ENCODE measurements around the gene LSM7. TPM values are rescaled to one million over a fixed set of nuclear protein-coding genes. Genes with fewer than 3 reads are reported as not detected.
A peak's percentile ranks its signal among the peaks of the same experiment; 100 is the strongest.

Gene LSM7
- total RNA-seq, 2 experiments from 2014 or later: 73.6 to 80.1 TPM

GRCh38 chr19:2278459-2279158 lies 49.8 kb downstream of the LSM7 start:
- Mint-ChIP-seq H3K4me1 (ENCODE audit: low read depth) (peaks cover 30% of the 10 kb centered on the region), H3K4me3 (no peak overlapping the region), H3K36me3 (ENCODE audit: low read depth) (peaks cover 18% of the 10 kb centered on the region), H3K27ac (peak overlapping the region; percentile 47), H3K9me3 (no peaks in the 10 kb centered on the region), H3K27me3 (no peaks in the 10 kb centered on the region)
- Histone ChIP-seq H3K36me3 (ENCODE audit: insufficient read depth, low read length) (peaks cover 8% of the 10 kb centered on the region), H3K4me3 (ENCODE audit: low read length) (no peak overlapping the region), H3K27ac (ENCODE audit: low read depth in 1 of 2, low read length in 2 of 2) (no peak overlapping the region), H3K27me3 (ENCODE audit: control insufficient read depth in 1 of 2, insufficient read depth in 2 of 2, low read length in 2 of 2) (no peaks in the 10 kb centered on the region), H3K9me3 (ENCODE audit: control insufficient read depth in 1 of 2, insufficient read depth in 1 of 2, low read length in 2 of 2) (no peaks in the 10 kb centered on the region), H3K4me1 (ENCODE audit: insufficient read depth, low read length) (peaks cover 45% of the 10 kb centered on the region)
- POLR2A ChIA-PET: interaction anchor here (0.7 to 1.9 kb wide), 4 partner anchors 11 to 39 kb away, joined by 3 to 10 read pairs (median 4); no protein-coding TSS in a partner anchor
- intact Hi-C loops (cut with DNase I, micrococcal nuclease): loop anchor here in 1 of 2 experiments (5.0 to 10.0 kb wide), 2 partner anchors 39 to 336 kb away; no protein-coding TSS in a partner anchor
- no peak for TF ChIP-seq CTCF (IDR thresholded peaks at IDR 0.05)
- no peak for ATAC-seq (ENCODE audit: poor library complexity)
- CTCF ChIA-PET: no interaction called here
- peak in 1 of 14 experiments; percentile 39 for DNase-seq

DNA sequence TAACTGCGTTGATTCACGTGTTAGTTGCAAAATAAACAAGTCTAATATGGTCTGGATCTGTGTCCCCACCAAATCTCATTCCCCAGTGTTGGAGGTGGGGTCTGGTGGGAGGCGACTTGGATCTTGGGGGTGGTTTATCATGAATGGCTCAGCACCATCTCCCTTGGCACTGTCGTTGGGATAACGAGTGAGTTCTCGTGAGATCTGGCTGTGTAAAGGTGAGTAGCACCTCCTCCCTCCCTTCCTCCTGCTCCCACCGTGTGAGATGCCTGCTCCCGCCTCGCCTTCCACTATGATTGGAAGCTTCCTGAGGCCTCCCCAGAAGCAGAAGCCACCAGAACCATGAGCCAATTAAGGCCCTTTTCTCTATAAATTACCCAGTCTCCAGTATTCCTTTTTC lies 51.2 kb downstream of the LSM7 start:
- ChIA-PET POLR2A (interaction anchor here (1.9 to 11.5 kb wide), 3 partner anchors 11 to 38 kb away, joined by 6 to 195 read pairs (median 6); partner anchors contain the start of gene JSRP1), CTCF (no interaction called here)
- peaks cover 50% of the 10 kb centered on the region for H3K4me1 ChIP-seq (ENCODE audit: insufficient read depth, low read length)
- Mint-ChIP-seq H3K27me3 (no peaks in the 10 kb centered on the region), H3K36me3 (ENCODE audit: low read depth) (peaks cover 33% of the 10 kb centered on the region), H3K27ac (peak overlapping the region; percentile 15), H3K9me3 (no peaks in the 10 kb centered on the region), H3K4me3 (no peak overlapping the region), H3K4me1 (ENCODE audit: low read depth) (peaks cover 31% of the 10 kb centered on the region)
- H3K9me3 ChIP-seq (ENCODE audit: control insufficient read depth in 1 of 2, insufficient read depth in 1 of 2, low read length in 2 of 2): peaks cover 0 to 6% of the 10 kb centered on the region in 2 experiments
- TF ChIP-seq CTCF (IDR thresholded peaks at IDR 0.05): no peak
- intact Hi-C loops (cut with DNase I, micrococcal nuclease): loop anchor here in 1 of 2 experiments (5.0 to 10.0 kb wide), 2 partner anchors 40 to 338 kb away; no protein-coding TSS in a partner anchor
- H3K36me3 ChIP-seq (ENCODE audit: insufficient read depth, low read length): peaks cover 23% of the 10 kb centered on the region
- ATAC-seq (ENCODE audit: poor library complexity): no peak
- H3K27ac ChIP-seq (ENCODE audit: low read depth in 1 of 2, low read length in 2 of 2): no peak overlapping the region
- H3K27me3 ChIP-seq (ENCODE audit: control insufficient read depth in 1 of 2, insufficient read depth in 2 of 2, low read length in 2 of 2): peaks cover 0 to 4% of the 10 kb centered on the region in 2 experiments
- no peak overlapping the region for H3K4me3 ChIP-seq (ENCODE audit: low read length)
- DNase-seq: peak in 1 of 14 experiments; percentile 36

DNA sequence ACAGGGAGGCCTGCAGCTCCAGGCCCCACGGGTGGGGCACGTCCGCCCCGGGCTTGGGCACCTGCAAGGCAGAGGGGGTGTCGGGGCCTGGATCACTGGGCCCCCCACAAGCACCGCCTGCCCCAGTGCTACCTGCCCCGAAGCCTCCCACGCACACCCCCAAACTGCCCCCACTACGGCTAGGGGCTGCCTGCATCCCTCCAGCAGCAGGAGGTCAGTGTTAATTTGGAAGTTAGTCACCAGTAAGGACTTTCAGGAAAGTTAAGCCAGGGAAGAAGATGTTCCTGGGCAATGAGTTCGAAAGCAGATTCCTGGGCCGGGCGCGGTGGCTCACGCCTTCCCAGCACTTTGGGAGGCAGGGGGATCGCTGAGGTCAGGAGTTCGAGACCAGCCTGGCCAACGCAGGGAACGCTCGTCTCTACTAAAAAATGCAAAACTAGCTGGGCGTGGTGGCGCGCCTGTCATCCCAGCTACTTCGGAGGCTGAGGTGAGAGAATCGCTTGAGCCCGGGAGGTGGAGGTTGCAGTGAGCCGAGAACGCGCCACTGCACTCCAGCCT lies 51.9 kb downstream of the LSM7 start:
- DNase-seq: peak in 1 of 14 experiments; percentile 24
- H3K27me3 Mint-ChIP-seq: no peaks in the 10 kb centered on the region
- no peak for TF ChIP-seq CTCF (IDR thresholded peaks at IDR 0.05)

More for the DNA sequence above, 51.9 kb downstream of the LSM7 start:
- ChIA-PET POLR2A (interaction anchor here (1.9 to 11.5 kb wide), 4 partner anchors 11 to 37 kb away, joined by 6 to 195 read pairs (median 14); partner anchors contain the start of gene JSRP1), CTCF (interaction anchor here (3.3 kb wide), 1 partner anchor 38 kb away, joined by 16 read pairs; no protein-coding TSS in a partner anchor)
- peaks cover 50% of the 10 kb centered on the region for H3K4me1 ChIP-seq (ENCODE audit: insufficient read depth, low read length)
- no peak overlapping the region for H3K4me3 ChIP-seq (ENCODE audit: low read length)
- H3K27ac ChIP-seq (ENCODE audit: low read depth in 1 of 2, low read length in 2 of 2): no peak overlapping the region
- no peak overlapping the region for H3K4me3 Mint-ChIP-seq
- intact Hi-C loops (cut with DNase I, micrococcal nuclease): loop anchor here in 1 of 2 experiments (5.0 to 10.0 kb wide), 2 partner anchors 41 to 338 kb away; no protein-coding TSS in a partner anchor
- peaks cover 29% of the 10 kb centered on the region for H3K36me3 ChIP-seq (ENCODE audit: insufficient read depth, low read length)
- peaks cover 29% of the 10 kb centered on the region for H3K4me1 Mint-ChIP-seq (ENCODE audit: low read depth)
- no peaks in the 10 kb centered on the region for H3K9me3 Mint-ChIP-seq
- peaks cover 39% of the 10 kb centered on the region for H3K36me3 Mint-ChIP-seq (ENCODE audit: low read depth)
- H3K27ac Mint-ChIP-seq: peak overlapping the region; percentile 15
- peaks cover 0 to 6% of the 10 kb centered on the region in 2 experiments for H3K27me3 ChIP-seq (ENCODE audit: control insufficient read depth in 1 of 2, insufficient read depth in 2 of 2, low read length in 2 of 2)
- H3K9me3 ChIP-seq (ENCODE audit: control insufficient read depth in 1 of 2, insufficient read depth in 1 of 2, low read length in 2 of 2): peaks cover 0 to 6% of the 10 kb centered on the region in 2 experiments
- no peak for ATAC-seq (ENCODE audit: poor library complexity)

Data from CD4-positive, alpha-beta T cell (primary cell).